GM19238 (cell line): ENCODE measurements around the gene SP140.
"Not testable (repeated sequence)": the region's sequence is repeated elsewhere in the genome, so short reads cannot be mapped to it uniquely, and the experiment has no call there.

Experiments
- DNase-seq: peaks from one replicate; pipeline ENCODE4 v3.0.0; 2011; ENCODE audit warnings: low spot score; ENCODE audit not compliant: insufficient read length

The SP140 gene

GRCh38 chr2:230225486-230225885 is at the start of gene SP140:
TSS of gene SP140 (plus strand) at chr2:230225736. CDS start at chr2:230225845, 109 bp downstream.
- DNase-seq = peak; percentile 56

- no peak for DNase-seq
Observed at GRCh38 chr2:230176996-230177395, 48.5 kb upstream of the SP140 start.

GRCh38 chr2:230178546-230179485 is 46.7 kb upstream of the SP140 start:
- no peak for DNase-seq

- no peak for DNase-seq
Observed at GRCh38 chr2:230179907-230180306, 45.6 kb upstream of the SP140 start.

GRCh38 chr2:230181195-230181594 is 44.3 kb upstream of the SP140 start:
- no peak for DNase-seq

GRCh38 chr2:230184727-230185578 is 40.6 kb upstream of the SP140 start:
- no peak for DNase-seq

GRCh38 chr2:230202430-230203109 is 23.0 kb upstream of the SP140 start:
- DNase-seq = no peak

- no peak for DNase-seq
Observed at GRCh38 chr2:230203110-230203676, 22.3 kb upstream of the SP140 start.

- no peak for DNase-seq
Observed at GRCh38 chr2:230205034-230205433, 20.5 kb upstream of the SP140 start.

- no peak for DNase-seq
Observed at GRCh38 chr2:230205721-230206120, 19.8 kb upstream of the SP140 start.

- DNase-seq = no peak
Observed at GRCh38 chr2:230208576-230208975, 17.0 kb upstream of the SP140 start.

GRCh38 chr2:230209422-230210051 is 16.0 kb upstream of the SP140 start:
- DNase-seq = no peak

GRCh38 chr2:230216489-230216888 is 9.0 kb upstream of the SP140 start:
- DNase-seq = no peak

- no peak for DNase-seq
Observed at GRCh38 chr2:230217424-230217823, 8.1 kb upstream of the SP140 start.

- no peak for DNase-seq
Observed at GRCh38 chr2:230218421-230218820, 7.1 kb upstream of the SP140 start.

GRCh38 chr2:230219419-230220331 is 5.9 kb upstream of the SP140 start, which contains the start of gene SP110:
TSS of gene SP110 (minus strand) at chr2:230219984. CDS start at chr2:230216927, 3,057 bp downstream.
- DNase-seq = peak; percentile 47

GRCh38 chr2:230220347-230220969 is 5.1 kb upstream of the SP140 start:
- DNase-seq = no peak

GRCh38 chr2:230221493-230221892 is 4.0 kb upstream of the SP140 start:
- no peak for DNase-seq

GRCh38 chr2:230222829-230223228 is 2.7 kb upstream of the SP140 start:
- not testable (repeated sequence) for DNase-seq
